HepG2 (cell line): ENCODE results near the gene NCOA1. TPM values are rescaled to one million over a fixed set of nuclear protein-coding genes. Genes with fewer than 3 reads are reported as not detected.

Experiments used
- CCAR2 ChIP-seq: fragments of 200-400 bp; formaldehyde crosslinking; optimal IDR thresholded peaks from 2 replicates; pipeline ENCODE3; 2018; ENCODE audit warnings: low read depth, mild to moderate bottlenecking, low read length, moderate library complexity
- GPN1 ChIP-seq: sonication (generic); formaldehyde crosslinking; IDR thresholded peaks from 2 replicates; pipeline ENCODE4 v1.5.1; 2020; ENCODE audit warnings: missing genetic modification reagents, borderline replicate concordance
- KAT2B ChIP-seq: fragments of 150-350 bp; IDR thresholded peaks from 2 replicates; pipeline ENCODE4 v1.6.1; 2014; ENCODE audit warnings: low read depth, low read length, borderline replicate concordance
- NAIF1 ChIP-seq: sonication (generic); formaldehyde crosslinking; IDR thresholded peaks from 2 replicates; pipeline ENCODE4 v1.5.0; 2020; ENCODE audit warnings: mild to moderate bottlenecking, missing genetic modification reagents, borderline replicate concordance
- NFE2L2 ChIP-seq: fragments of 150-350 bp; IDR thresholded peaks from 2 replicates; pipeline ENCODE4 v1.6.1; 2014; ENCODE audit warnings: low read length
- NRL ChIP-seq: sonication (generic); formaldehyde crosslinking; IDR thresholded peaks from 2 replicates; pipeline ENCODE4 v1.5.0; 2020; ENCODE audit warnings: missing genetic modification reagents, mild to moderate bottlenecking, moderate library complexity, borderline replicate concordance
- PCBP2 ChIP-seq: fragments of 200-400 bp; formaldehyde crosslinking; optimal IDR thresholded peaks from 2 replicates; pipeline ENCODE3; 2018; ENCODE audit warnings: low read length, low read depth; ENCODE audit not compliant: poor library complexity, severe bottlenecking
- RBM39 ChIP-seq: fragments of 200-400 bp; formaldehyde crosslinking; IDR thresholded peaks from one replicate; pipeline ENCODE4 v1.6.1; 2018; ENCODE audit warnings: antibody characterized with exemption, mild to moderate bottlenecking, low read depth, low read length; ENCODE audit not compliant: poor library complexity, severe bottlenecking
- SMAD1 ChIP-seq: sonication (generic); formaldehyde crosslinking; IDR thresholded peaks from 2 replicates; pipeline ENCODE4 v1.4.0; 2020; ENCODE audit warnings: missing genetic modification reagents, low read depth, mild to moderate bottlenecking, borderline replicate concordance
- TBP ChIP-seq: sonication (generic); formaldehyde crosslinking; IDR thresholded peaks from 2 replicates; pipeline ENCODE4 v1.5.0; 2020; ENCODE audit warnings: missing genetic modification reagents
- U2AF1 ChIP-seq: fragments of 200-400 bp; formaldehyde crosslinking; optimal IDR thresholded peaks from 2 replicates; pipeline ENCODE3; 2017; ENCODE audit warnings: mild to moderate bottlenecking, low read depth, low read length
- ZNF12 ChIP-seq: sonication (generic); formaldehyde crosslinking; IDR thresholded peaks from 2 replicates; pipeline ENCODE4 v1.5.0; 2020; ENCODE audit warnings: missing genetic modification reagents
- ZNF296 ChIP-seq: sonication (generic); formaldehyde crosslinking; conservative IDR thresholded peaks from 2 replicates; pipeline ENCODE4 v1.5.0; 2020; ENCODE audit warnings: mild to moderate bottlenecking, missing genetic modification reagents
- ZNF629 ChIP-seq: sonication (generic); formaldehyde crosslinking; conservative IDR thresholded peaks from 2 replicates; pipeline ENCODE4 v1.5.0; 2020; ENCODE audit warnings: missing genetic modification reagents
- ZNF790 ChIP-seq: sonication (generic); formaldehyde crosslinking; IDR thresholded peaks from 2 replicates; pipeline ENCODE4 v1.8.0; 2022; ENCODE audit warnings: missing genetic modification reagents, mild to moderate bottlenecking, borderline replicate concordance
- polyA plus RNA-seq, 8 experiments: library from polyadenylated mRNA; depleted of rRNA in 3 of 8; stranded (reverse) in 7 of 8; unstranded in 1 of 8; fragments of >200 nt; fragmentation: Illumina TruSeq in 4 of 8; extraction: Trizol in 4 of 8; gene quantifications; 2 replicates each; pipeline versions ENCODE4 v1.2.1 to v1.2.3, GENCODE V29; 2011 to 2016; ENCODE audit warnings: low read depth in 4 of 8, missing spikeins in 1 of 8, mixed read lengths in 1 of 8; ENCODE audit not compliant: insufficient read depth in 1 of 8
- total RNA-seq, 5 experiments: library from RNA; depleted of rRNA; stranded (reverse); fragments of >200 nt; fragmentation: Illumina TruSeq; extraction: Trizol; gene quantifications; 2 replicates each; pipeline ENCODE4 v1.2.3, GENCODE V29; 2016; ENCODE audit warnings: low read depth in 1 of 5
- TF ChIP-seq, protein P1 (sequence below): sonication (generic); formaldehyde crosslinking; conservative IDR thresholded peaks from 2 replicates; pipeline ENCODE4 v1.8.1; 2023; ENCODE audit warnings: missing genetic modification reagents
- TF ChIP-seq, protein P2 (sequence below), 2 experiments: sonication (generic) in 1 of 2; formaldehyde crosslinking in 1 of 2; IDR thresholded peaks; 2 replicates each; pipeline versions ENCODE4 v1.4.0 to v1.6.1; 2018 to 2020; ENCODE audit warnings: missing genetic modification reagents in 2 of 2, borderline replicate concordance in 1 of 2, low read depth in 1 of 2, mild to moderate bottlenecking in 1 of 2, missing biosample characterization in 1 of 2
- TF ChIP-seq, protein P3 (sequence below): sonication (generic); formaldehyde crosslinking; IDR thresholded peaks from 2 replicates; pipeline ENCODE4 v1.4.0; 2020; ENCODE audit warnings: missing genetic modification reagents
- TF ChIP-seq, protein P4 (sequence below): sonication (generic); formaldehyde crosslinking; IDR thresholded peaks from 2 replicates; pipeline ENCODE4 v1.8.1; 2023; ENCODE audit warnings: mild to moderate bottlenecking, inconsistent platforms, moderate library complexity, missing genetic modification reagents, borderline replicate concordance
- TF ChIP-seq, protein P5 (sequence below): sonication (generic); formaldehyde crosslinking; IDR thresholded peaks from 2 replicates; pipeline ENCODE4 v1.4.0; 2020; ENCODE audit warnings: missing genetic modification reagents

NCOA1 gene
- total and polyA plus RNA-seq, 2 of the 13 experiments (the other 11 are each of a cell fraction or from before 2014, with no cell fraction given) = 10.0 to 10.4 TPM

DNA sequence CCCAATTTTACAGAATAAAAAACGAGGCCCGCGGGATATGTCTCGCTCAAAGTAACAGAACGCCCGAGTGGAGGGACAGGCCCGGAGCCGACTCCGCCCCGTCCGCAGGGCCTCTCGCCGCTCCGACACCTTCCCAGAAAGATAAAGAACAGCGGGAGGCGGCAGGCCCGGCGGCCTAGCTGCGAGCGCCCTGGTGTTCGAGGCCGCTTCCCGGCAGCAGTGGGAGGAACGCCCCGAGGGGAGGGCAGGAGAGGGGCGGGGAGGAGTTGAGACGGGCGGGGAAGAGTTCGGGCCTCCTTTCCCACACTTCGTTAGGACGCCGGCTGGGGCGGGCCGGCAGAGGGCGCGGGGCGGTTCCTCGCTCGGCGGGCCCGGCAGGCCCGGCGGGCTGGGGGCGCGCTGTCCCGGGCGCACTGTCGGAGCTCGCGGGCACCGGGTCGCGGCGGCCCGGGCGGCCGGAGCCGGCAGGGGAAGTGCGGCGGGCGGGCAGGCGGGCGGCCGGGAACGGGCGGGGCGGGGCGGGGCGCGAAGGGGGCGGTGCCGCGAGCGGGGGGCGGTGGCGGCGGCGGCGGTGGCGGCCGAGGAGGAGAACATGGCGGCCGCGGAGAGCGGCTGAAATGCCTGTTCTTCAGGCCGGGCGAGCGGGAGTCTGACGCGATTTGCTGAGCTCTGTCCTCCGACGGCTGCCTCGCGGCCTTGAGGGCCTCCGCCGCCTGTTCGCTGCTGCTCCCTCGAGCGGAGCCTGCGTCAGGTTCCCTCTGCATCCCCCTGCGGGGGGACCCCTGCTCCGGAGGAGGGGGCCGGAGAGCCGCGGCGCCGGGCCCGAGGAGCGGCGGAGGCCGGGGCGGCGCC lies at the start of gene NCOA1 (continued):
- TF ChIP-seq, protein P1, sequence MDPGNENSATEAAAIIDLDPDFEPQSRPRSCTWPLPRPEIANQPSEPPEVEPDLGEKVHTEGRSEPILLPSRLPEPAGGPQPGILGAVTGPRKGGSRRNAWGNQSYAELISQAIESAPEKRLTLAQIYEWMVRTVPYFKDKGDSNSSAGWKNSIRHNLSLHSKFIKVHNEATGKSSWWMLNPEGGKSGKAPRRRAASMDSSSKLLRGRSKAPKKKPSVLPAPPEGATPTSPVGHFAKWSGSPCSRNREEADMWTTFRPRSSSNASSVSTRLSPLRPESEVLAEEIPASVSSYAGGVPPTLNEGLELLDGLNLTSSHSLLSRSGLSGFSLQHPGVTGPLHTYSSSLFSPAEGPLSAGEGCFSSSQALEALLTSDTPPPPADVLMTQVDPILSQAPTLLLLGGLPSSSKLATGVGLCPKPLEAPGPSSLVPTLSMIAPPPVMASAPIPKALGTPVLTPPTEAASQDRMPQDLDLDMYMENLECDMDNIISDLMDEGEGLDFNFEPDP (CRISPR knock-in tag) = no peak
- TF ChIP-seq NRL (CRISPR knock-in tag) (no peak), TBP (CRISPR knock-in tag) (no peak), GPN1 (CRISPR knock-in tag) (no peak), PCBP2 (no peak), ZNF790 (CRISPR knock-in tag) (no peak; the same call in 1 of the 2 replicates), NAIF1 (no peak), U2AF1 (no peak), ZNF296 (CRISPR knock-in tag) (no peak), ZNF12 (CRISPR knock-in tag) (no peak), KAT2B (no peak), CCAR2 (no peak), NFE2L2 (no peak), RBM39 (no peak), SMAD1 (CRISPR knock-in tag) (no peak), ZNF629 (CRISPR knock-in tag) (no peak)
- TF ChIP-seq, protein P2, sequence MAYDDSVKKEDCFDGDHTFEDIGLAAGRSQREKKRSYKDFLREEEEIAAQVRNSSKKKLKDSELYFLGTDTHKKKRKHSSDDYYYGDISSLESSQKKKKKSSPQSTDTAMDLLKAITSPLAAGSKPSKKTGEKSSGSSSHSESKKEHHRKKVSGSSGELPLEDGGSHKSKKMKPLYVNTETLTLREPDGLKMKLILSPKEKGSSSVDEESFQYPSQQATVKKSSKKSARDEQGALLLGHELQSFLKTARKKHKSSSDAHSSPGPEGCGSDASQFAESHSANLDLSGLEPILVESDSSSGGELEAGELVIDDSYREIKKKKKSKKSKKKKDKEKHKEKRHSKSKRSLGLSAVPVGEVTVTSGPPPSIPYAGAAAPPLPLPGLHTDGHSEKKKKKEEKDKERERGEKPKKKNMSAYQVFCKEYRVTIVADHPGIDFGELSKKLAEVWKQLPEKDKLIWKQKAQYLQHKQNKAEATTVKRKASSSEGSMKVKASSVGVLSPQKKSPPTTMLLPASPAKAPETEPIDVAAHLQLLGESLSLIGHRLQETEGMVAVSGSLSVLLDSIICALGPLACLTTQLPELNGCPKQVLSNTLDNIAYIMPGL (CRISPR knock-in tag; IDR thresholded peaks at IDR 0.05; ENCODE audit: borderline replicate concordance in 1 of 2, low read depth in 1 of 2) = peak in 1 of 2 experiments; percentile 50; a peak in 2 of 4 replicates
- TF ChIP-seq, protein P3, sequence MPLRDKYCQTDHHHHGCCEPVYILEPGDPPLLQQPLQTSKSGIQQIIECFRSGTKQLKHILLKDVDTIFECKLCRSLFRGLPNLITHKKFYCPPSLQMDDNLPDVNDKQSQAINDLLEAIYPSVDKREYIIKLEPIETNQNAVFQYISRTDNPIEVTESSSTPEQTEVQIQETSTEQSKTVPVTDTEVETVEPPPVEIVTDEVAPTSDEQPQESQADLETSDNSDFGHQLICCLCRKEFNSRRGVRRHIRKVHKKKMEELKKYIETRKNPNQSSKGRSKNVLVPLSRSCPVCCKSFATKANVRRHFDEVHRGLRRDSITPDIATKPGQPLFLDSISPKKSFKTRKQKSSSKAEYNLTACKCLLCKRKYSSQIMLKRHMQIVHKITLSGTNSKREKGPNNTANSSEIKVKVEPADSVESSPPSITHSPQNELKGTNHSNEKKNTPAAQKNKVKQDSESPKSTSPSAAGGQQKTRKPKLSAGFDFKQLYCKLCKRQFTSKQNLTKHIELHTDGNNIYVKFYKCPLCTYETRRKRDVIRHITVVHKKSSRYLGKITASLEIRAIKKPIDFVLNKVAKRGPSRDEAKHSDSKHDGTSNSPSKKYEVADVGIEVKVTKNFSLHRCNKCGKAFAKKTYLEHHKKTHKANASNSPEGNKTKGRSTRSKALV (CRISPR knock-in tag) = no peak
- TF ChIP-seq, protein P4, sequence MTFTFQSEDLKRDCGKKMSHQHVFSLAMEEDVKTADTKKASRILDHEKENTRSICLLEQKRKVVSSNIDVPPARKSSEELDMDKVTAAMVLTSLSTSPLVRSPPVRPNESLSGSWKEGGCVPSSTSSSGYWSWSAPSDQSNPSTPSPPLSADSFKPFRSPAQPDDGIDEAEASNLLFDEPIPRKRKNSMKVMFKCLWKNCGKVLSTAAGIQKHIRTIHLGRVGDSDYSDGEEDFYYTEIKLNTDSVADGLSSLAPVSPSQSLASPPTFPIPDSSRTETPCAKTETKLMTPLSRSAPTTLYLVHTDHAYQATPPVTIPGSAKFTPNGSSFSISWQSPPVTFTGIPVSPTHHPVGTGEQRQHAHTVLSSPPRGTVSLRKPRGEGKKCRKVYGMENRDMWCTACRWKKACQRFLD (CRISPR knock-in tag) = no peak
- TF ChIP-seq, protein P5, sequence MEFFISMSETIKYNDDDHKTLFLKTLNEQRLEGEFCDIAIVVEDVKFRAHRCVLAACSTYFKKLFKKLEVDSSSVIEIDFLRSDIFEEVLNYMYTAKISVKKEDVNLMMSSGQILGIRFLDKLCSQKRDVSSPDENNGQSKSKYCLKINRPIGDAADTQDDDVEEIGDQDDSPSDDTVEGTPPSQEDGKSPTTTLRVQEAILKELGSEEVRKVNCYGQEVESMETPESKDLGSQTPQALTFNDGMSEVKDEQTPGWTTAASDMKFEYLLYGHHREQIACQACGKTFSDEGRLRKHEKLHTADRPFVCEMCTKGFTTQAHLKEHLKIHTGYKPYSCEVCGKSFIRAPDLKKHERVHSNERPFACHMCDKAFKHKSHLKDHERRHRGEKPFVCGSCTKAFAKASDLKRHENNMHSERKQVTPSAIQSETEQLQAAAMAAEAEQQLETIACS (CRISPR knock-in tag) = no peak
